NT2/D1 (cell line): ENCODE results near the gene IGLL1.

Experiments
- SUZ12 ChIP-seq: IDR thresholded peaks from 2 replicates; pipeline ENCODE4 v1.6.1; 2011; ENCODE audit not compliant: insufficient read length, insufficient read depth; ENCODE audit errors: extremely low read depth
- ZNF274 ChIP-seq: IDR thresholded peaks from 2 replicates; pipeline ENCODE4 v1.6.1; 2011; ENCODE audit warnings: mild to moderate bottlenecking, low read depth, low read length

GRCh38 chr22:23534201-23534850 is 45.8 kb downstream of the IGLL1 start:
- TF ChIP-seq SUZ12 (no peak), ZNF274 (no peak)
